Measurements from ENCODE around the gene KCTD1.

The KCTD1 gene

GRCh38 chr18:26547646-26548414 is 523 bp downstream of the KCTD1 start:
- peak overlapping the region; percentile 99 for H2AFZ ChIP-seq (ENCODE audit: low read length, unreplicated experiment)

GRCh38 chr18:26546875-26547645 is 1.3 kb downstream of the KCTD1 start:
- Histone ChIP-seq H3K27ac (ENCODE audit: low read depth, low read length) (no peak overlapping the region), H3K36me3 (ENCODE audit: insufficient read depth, low read length) (no peaks in the 10 kb centered on the region; the same call in 1 of the 2 replicates), H3K4me1 (ENCODE audit: control insufficient read depth, insufficient read depth, low read length, unreplicated experiment) (peaks cover 17% of the 10 kb centered on the region), H3K79me2 (ENCODE audit: control insufficient read depth, insufficient read depth, low read length, unreplicated experiment) (peaks cover 21% of the 10 kb centered on the region), H3K27me3 (ENCODE audit: insufficient read depth, low read length) (peaks cover 18% of the 10 kb centered on the region), H2AFZ (ENCODE audit: low read length, unreplicated experiment) (no peak overlapping the region), H3K4me3 (ENCODE audit: low read depth, low read length) (peak overlapping the region; percentile 90)

More at GRCh38 chr18:26547646-26548414, 523 bp downstream of the KCTD1 start:
- Histone ChIP-seq H3K79me2 (ENCODE audit: control insufficient read depth, insufficient read depth, low read length, unreplicated experiment) (peaks cover 21% of the 10 kb centered on the region), H3K4me1 (ENCODE audit: control insufficient read depth, insufficient read depth, low read length, unreplicated experiment) (peaks cover 17% of the 10 kb centered on the region), H3K27me3 (ENCODE audit: insufficient read depth, low read length) (peaks cover 22% of the 10 kb centered on the region), H3K27ac (ENCODE audit: low read depth, low read length) (no peak overlapping the region), H3K4me3 (ENCODE audit: low read depth, low read length) (peak overlapping the region; percentile 90), H3K36me3 (ENCODE audit: insufficient read depth, low read length) (no peaks in the 10 kb centered on the region; the same call in 1 of the 2 replicates)

GRCh38 chr18:26546170-26546874 is 2.0 kb downstream of the KCTD1 start:
- H3K79me2 ChIP-seq (ENCODE audit: control insufficient read depth, insufficient read depth, low read length, unreplicated experiment), result peaks cover 21% of the 10 kb centered on the region

DNA sequence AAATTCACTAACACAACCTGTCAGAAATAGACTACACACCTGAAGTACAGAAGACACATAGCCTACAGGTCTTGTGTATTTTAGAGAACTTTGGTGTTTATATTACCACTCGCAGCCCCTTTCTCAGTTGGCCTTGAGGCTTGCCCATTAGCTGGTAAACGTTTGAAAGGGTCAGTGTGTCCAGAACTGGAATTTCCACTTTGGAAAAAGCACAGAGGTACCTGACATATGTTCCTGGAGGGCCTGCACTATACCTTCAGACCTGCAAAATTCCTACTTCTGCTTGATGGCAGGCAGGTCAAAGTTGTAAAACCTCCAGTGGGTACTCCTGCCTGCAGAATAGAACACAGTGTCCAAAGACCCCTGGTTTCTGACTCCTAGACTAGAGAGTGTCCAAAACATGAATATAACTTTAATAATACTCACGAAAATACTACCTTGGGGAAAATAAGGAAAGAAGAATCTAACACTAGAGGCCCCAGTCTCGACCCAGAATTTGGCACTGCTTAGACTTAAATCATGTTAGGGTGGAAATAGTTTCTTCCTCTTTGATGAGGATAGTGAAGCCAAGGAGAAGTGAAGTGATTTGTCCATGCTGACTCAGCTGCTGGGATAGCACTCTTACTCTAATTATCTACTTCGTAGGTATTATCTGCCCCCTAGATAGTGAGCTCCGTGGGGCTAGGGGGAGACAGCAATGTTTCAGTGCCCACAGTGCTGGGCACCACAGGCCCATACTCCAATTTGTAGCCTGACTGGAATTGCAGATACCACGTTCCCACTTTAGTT is 2.8 kb downstream of the KCTD1 start:
- Histone ChIP-seq H3K27ac (ENCODE audit: low read depth, low read length) (no peak overlapping the region), H3K79me2 (ENCODE audit: control insufficient read depth, insufficient read depth, low read length, unreplicated experiment) (peaks cover 21% of the 10 kb centered on the region), H3K27me3 (ENCODE audit: insufficient read depth, low read length) (peaks cover 2% of the 10 kb centered on the region; the same call in 1 of the 2 replicates), H3K4me1 (ENCODE audit: control insufficient read depth, insufficient read depth, low read length, unreplicated experiment) (peaks cover 17% of the 10 kb centered on the region), H2AFZ (ENCODE audit: low read length, unreplicated experiment) (no peak overlapping the region), H3K4me3 (ENCODE audit: low read depth, low read length) (peak overlapping the region; percentile 24), H3K36me3 (ENCODE audit: insufficient read depth, low read length) (no peaks in the 10 kb centered on the region; the same call in 1 of the 2 replicates)

More at GRCh38 chr18:26546170-26546874, 2.0 kb downstream of the KCTD1 start:
- H2AFZ ChIP-seq (ENCODE audit: low read length, unreplicated experiment), result no peak overlapping the region
- H3K4me1 ChIP-seq (ENCODE audit: control insufficient read depth, insufficient read depth, low read length, unreplicated experiment), result peaks cover 17% of the 10 kb centered on the region
- H3K27ac ChIP-seq (ENCODE audit: low read depth, low read length), result no peak overlapping the region
- peak overlapping the region; percentile 24 for H3K4me3 ChIP-seq (ENCODE audit: low read depth, low read length)
- peaks cover 10% of the 10 kb centered on the region for H3K27me3 ChIP-seq (ENCODE audit: insufficient read depth, low read length)
- H3K36me3 ChIP-seq (ENCODE audit: insufficient read depth, low read length), result no peaks in the 10 kb centered on the region; the same call in 1 of the 2 replicates

DNA sequence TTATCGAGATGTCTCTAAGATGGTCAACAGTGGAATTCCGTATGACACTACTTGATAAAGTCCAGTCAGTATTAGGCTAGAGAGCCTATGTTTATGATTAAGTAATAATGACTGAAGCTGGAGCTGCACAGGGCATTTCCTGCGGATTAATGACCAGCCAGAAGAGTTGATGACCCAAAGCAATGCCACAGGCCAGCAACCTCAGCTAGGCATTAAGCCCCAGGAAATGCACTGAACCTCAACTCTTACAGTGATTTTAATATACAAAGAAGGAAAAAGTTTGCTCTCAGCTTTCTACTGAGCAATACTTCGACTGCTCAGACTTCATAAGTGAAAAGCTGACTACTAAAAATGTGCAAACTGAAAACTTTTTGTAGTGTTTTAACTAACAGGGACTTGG is 3.9 kb downstream of the KCTD1 start:
- H3K27ac ChIP-seq (ENCODE audit: low read depth, low read length), result no peak overlapping the region
- no peaks in the 10 kb centered on the region for H3K27me3 ChIP-seq (ENCODE audit: insufficient read depth, low read length)
- peaks cover 21% of the 10 kb centered on the region for H3K79me2 ChIP-seq (ENCODE audit: control insufficient read depth, insufficient read depth, low read length, unreplicated experiment)
- H3K4me3 ChIP-seq (ENCODE audit: low read depth, low read length), result peak overlapping the region; percentile 24; the same call in 1 of the 2 replicates
- peaks cover 17% of the 10 kb centered on the region for H3K4me1 ChIP-seq (ENCODE audit: control insufficient read depth, insufficient read depth, low read length, unreplicated experiment)
- H2AFZ ChIP-seq (ENCODE audit: low read length, unreplicated experiment), result no peak overlapping the region
- H3K36me3 ChIP-seq (ENCODE audit: insufficient read depth, low read length), result no peaks in the 10 kb centered on the region; the same call in 1 of the 2 replicates

GRCh38 chr18:26543373-26543772 is 5.0 kb downstream of the KCTD1 start:
- H3K79me2 ChIP-seq (ENCODE audit: control insufficient read depth, insufficient read depth, low read length, unreplicated experiment), result peaks cover 21% of the 10 kb centered on the region
- no peak overlapping the region for H3K4me3 ChIP-seq (ENCODE audit: low read depth, low read length)
- H3K4me1 ChIP-seq (ENCODE audit: control insufficient read depth, insufficient read depth, low read length, unreplicated experiment), result peaks cover 17% of the 10 kb centered on the region
- H3K27ac ChIP-seq (ENCODE audit: low read depth, low read length), result no peak overlapping the region
- no peaks in the 10 kb centered on the region for H3K27me3 ChIP-seq (ENCODE audit: insufficient read depth, low read length)
- H3K36me3 ChIP-seq (ENCODE audit: insufficient read depth, low read length), result no peaks in the 10 kb centered on the region; the same call in 1 of the 2 replicates
- no peak overlapping the region for H2AFZ ChIP-seq (ENCODE audit: low read length, unreplicated experiment)

DNA sequence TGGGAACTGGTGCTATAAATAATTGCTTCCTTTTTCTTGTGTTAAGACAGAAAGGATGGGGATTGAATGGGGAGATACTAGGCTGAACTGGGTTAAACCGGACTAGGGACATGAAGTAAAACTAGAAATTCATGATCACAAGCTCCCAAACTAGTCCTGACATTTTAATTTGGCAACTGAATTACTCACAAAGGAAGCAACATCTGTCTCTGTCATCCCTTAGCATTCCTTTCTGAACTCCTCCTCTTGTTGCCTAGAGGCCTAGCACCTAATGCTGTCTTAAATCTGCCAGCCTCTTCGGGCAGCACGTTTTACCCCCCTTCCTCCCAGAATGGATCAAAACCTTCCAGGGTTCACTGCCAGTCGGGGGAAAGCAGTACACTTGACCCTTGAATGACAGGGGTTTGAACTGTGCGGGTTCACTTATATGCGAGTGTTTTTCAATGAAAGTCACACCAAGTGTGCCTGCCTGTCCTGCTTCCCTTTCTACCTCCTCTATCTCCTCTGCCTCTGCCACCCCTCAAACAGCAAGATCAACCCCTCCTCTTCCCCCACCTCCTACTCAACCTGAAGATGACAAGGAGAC is 8.2 kb downstream of the KCTD1 start:
- no peak overlapping the region for H3K4me3 ChIP-seq (ENCODE audit: low read depth, low read length)
- no peak overlapping the region for H2AFZ ChIP-seq (ENCODE audit: low read length, unreplicated experiment)
- no peak overlapping the region for H3K27ac ChIP-seq (ENCODE audit: low read depth, low read length)
- peaks cover 13% of the 10 kb centered on the region for H3K79me2 ChIP-seq (ENCODE audit: control insufficient read depth, insufficient read depth, low read length, unreplicated experiment)
- H3K36me3 ChIP-seq (ENCODE audit: insufficient read depth, low read length), result no peaks in the 10 kb centered on the region
- H3K4me1 ChIP-seq (ENCODE audit: control insufficient read depth, insufficient read depth, low read length, unreplicated experiment), result peaks cover 13% of the 10 kb centered on the region
- H3K27me3 ChIP-seq (ENCODE audit: insufficient read depth, low read length), result no peaks in the 10 kb centered on the region

- H2AFZ ChIP-seq (ENCODE audit: low read length, unreplicated experiment), result no peak overlapping the region
- no peaks in the 10 kb centered on the region for H3K36me3 ChIP-seq (ENCODE audit: insufficient read depth, low read length)
- no peak overlapping the region for H3K4me3 ChIP-seq (ENCODE audit: low read depth, low read length)
- H3K27me3 ChIP-seq (ENCODE audit: insufficient read depth, low read length), result no peaks in the 10 kb centered on the region
- no peak overlapping the region for H3K27ac ChIP-seq (ENCODE audit: low read depth, low read length)
- H3K79me2 ChIP-seq (ENCODE audit: control insufficient read depth, insufficient read depth, low read length, unreplicated experiment), result peaks cover 5% of the 10 kb centered on the region
- peaks cover 6% of the 10 kb centered on the region for H3K4me1 ChIP-seq (ENCODE audit: control insufficient read depth, insufficient read depth, low read length, unreplicated experiment)
Measured at GRCh38 chr18:26538524-26538923, 9.8 kb downstream of the KCTD1 start.

DNA sequence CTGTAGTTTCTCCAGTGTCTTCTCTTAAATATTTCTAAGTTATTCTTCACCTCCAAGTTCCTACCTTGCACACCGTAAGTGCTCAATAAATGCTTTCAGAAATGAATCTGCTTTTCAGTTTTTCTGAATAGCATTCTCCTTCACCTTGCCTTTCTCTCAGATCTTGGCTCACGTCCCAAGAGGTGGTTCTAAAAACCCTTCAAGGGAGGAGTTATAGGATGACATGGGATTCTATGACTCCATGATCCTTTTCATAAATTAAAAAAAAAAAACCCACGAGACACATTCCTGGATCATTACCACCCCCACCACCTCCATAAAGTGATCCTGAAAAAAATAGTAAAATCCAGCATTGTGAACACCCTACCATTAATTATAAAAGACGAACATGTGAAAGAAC is 11.7 kb downstream of the KCTD1 start:
- H2AFZ ChIP-seq (ENCODE audit: low read length, unreplicated experiment), result no peak overlapping the region
- H3K79me2 ChIP-seq (ENCODE audit: control insufficient read depth, insufficient read depth, low read length, unreplicated experiment), result peaks cover 5% of the 10 kb centered on the region
- H3K27ac ChIP-seq (ENCODE audit: low read depth, low read length), result no peak overlapping the region
- H3K4me3 ChIP-seq (ENCODE audit: low read depth, low read length), result no peak overlapping the region
- peaks cover 6% of the 10 kb centered on the region for H3K4me1 ChIP-seq (ENCODE audit: control insufficient read depth, insufficient read depth, low read length, unreplicated experiment)
- no peaks in the 10 kb centered on the region for H3K36me3 ChIP-seq (ENCODE audit: insufficient read depth, low read length)
- H3K27me3 ChIP-seq (ENCODE audit: insufficient read depth, low read length), result no peaks in the 10 kb centered on the region

Data from ACC112 (cell line).